ENCODE measurements around the gene EPHB1. TPM values are rescaled to one million over a fixed set of nuclear protein-coding genes. Genes with fewer than 3 reads are reported as not detected.
"Not testable (repeated sequence)": the region's sequence is repeated elsewhere in the genome, so short reads cannot be mapped to it uniquely, and the experiment has no call there.

The EPHB1 gene
- total RNA-seq, 1 donor from 2014 or later = 3.0 TPM

GRCh38 chr3:135057996-135058395 lies 262.9 kb downstream of the EPHB1 start:
- Histone ChIP-seq H3K4me3 (no peak overlapping the region), H3K9me3 (peaks cover 3% of the 10 kb centered on the region), H3K36me3 (no peaks in the 10 kb centered on the region), H3K4me1 (no peaks in the 10 kb centered on the region), H3K27ac (no peak overlapping the region), H3K27me3 (ENCODE audit: low read depth) (no peaks in the 10 kb centered on the region)
- intact Hi-C loops (cut with DNase I) = no loop called here
- no peak for TF ChIP-seq CTCF (IDR thresholded peaks at IDR 0.05)
- DNase-seq = no peak
- ATAC-seq = peak in 1 of 2 donors; percentile 17

GRCh38 chr3:135059580-135059979 lies 264.5 kb downstream of the EPHB1 start:
- DNase-seq (no peak), ATAC-seq (no peak)
- H3K27ac ChIP-seq = no peak overlapping the region
- no peaks in the 10 kb centered on the region for H3K36me3 ChIP-seq
- no peak overlapping the region for H3K4me3 ChIP-seq
- H3K9me3 ChIP-seq = peaks cover 6% of the 10 kb centered on the region
- H3K4me1 ChIP-seq = no peaks in the 10 kb centered on the region
- H3K27me3 ChIP-seq (ENCODE audit: low read depth) = no peaks in the 10 kb centered on the region
- no peak for TF ChIP-seq CTCF (IDR thresholded peaks at IDR 0.05)
- intact Hi-C loops (cut with DNase I) = no loop called here

GRCh38 chr3:135066844-135067727 lies 272.0 kb downstream of the EPHB1 start:
- intact Hi-C loops (cut with DNase I); H3K27me3 ChIP-seq (ENCODE audit: low read depth); H3K27ac ChIP-seq; H3K36me3 ChIP-seq; H3K4me3 ChIP-seq; H3K4me1 ChIP-seq; ATAC-seq; DNase-seq; H3K9me3 ChIP-seq: not testable (repeated sequence)

GRCh38 chr3:135068011-135068410 lies 273.0 kb downstream of the EPHB1 start:
- ATAC-seq = no peak
- peaks cover 3% of the 10 kb centered on the region for H3K9me3 ChIP-seq

GRCh38 chr3:135069406-135069805 lies 274.3 kb downstream of the EPHB1 start:
- Histone ChIP-seq H3K4me1 (no peaks in the 10 kb centered on the region), H3K27me3 (ENCODE audit: low read depth) (no peaks in the 10 kb centered on the region), H3K4me3 (no peak overlapping the region), H3K9me3 (no peaks in the 10 kb centered on the region), H3K27ac (no peak overlapping the region), H3K36me3 (no peaks in the 10 kb centered on the region)
- DNase-seq (no peak), ATAC-seq (no peak)
- TF ChIP-seq CTCF (IDR thresholded peaks at IDR 0.05) = no peak
- intact Hi-C loops (cut with DNase I) = no loop called here

More at GRCh38 chr3:135068011-135068410, 273.0 kb downstream of the EPHB1 start:
- TF ChIP-seq CTCF (IDR thresholded peaks at IDR 0.05) = no peak
- intact Hi-C loops (cut with DNase I) = no loop called here
- Histone ChIP-seq H3K36me3 (no peaks in the 10 kb centered on the region), H3K27ac (no peak overlapping the region), H3K27me3 (ENCODE audit: low read depth) (no peaks in the 10 kb centered on the region), H3K4me1 (no peaks in the 10 kb centered on the region), H3K4me3 (no peak overlapping the region)
- no peak for DNase-seq

- Histone ChIP-seq H3K9me3 (no peaks in the 10 kb centered on the region), H3K4me3 (no peak overlapping the region), H3K27ac (no peak overlapping the region), H3K36me3 (no peaks in the 10 kb centered on the region), H3K4me1 (no peaks in the 10 kb centered on the region), H3K27me3 (ENCODE audit: low read depth) (no peaks in the 10 kb centered on the region)
- no peak for TF ChIP-seq CTCF (IDR thresholded peaks at IDR 0.05)
- ATAC-seq (no peak), DNase-seq (no peak)
- intact Hi-C loops (cut with DNase I) = no loop called here
Measured at GRCh38 chr3:135071483-135071882, 276.4 kb downstream of the EPHB1 start.

Data from lower lobe of right lung (tissue), 2 donors.